Measurements from ENCODE around the gene GET3.
"Not testable (repeated sequence)": the region's sequence is repeated elsewhere in the genome, so short reads cannot be mapped to it uniquely, and the experiment has no call there.

Gene GET3

DNA sequence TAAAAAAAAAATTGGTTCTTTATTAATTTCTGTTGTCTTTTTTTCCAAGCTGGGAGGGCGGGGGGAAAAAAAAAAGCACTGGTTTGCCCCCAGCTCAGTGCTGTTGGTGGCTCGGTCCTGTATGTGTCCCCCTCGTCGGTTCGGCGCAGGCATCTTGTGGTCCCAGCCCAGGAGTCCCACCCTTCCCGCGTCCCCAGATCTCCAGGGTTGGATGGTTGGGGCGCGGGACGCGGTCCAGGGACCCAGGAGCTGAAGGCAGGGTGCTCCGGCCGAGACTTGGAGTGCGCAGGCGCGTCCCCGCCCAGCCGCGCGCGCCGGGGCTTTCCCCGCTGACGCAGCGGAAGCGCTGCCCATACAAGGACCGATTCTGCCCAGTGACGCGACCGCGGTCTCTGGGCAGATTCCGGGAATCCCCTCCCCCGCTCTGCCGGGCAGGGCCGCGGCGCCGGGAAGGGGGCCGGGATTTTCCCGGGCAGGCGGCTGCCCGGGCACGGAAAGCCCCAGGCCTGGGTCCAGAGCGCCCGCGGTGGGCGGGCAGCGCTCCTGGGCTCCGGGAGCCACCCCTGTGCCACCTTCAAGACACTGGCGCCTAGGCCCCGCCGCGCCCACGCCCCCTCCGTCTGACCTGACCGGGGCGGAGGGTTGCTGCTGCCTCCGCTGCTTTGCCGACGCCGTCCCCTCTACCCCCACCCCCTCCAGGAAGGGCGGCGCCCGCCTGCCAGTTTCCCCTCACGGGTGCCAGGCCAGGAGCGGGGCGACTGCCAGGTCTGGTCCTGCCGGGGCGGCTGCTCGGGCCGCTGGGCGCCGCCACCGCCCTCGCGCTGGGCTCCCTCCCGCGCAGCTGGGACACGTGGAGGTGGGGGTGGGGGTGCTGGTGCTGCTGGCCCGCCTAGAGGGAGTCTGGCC, 56.2 kb downstream of the GET3 start:
- peak; percentile 94 for DNase-seq

DNA sequence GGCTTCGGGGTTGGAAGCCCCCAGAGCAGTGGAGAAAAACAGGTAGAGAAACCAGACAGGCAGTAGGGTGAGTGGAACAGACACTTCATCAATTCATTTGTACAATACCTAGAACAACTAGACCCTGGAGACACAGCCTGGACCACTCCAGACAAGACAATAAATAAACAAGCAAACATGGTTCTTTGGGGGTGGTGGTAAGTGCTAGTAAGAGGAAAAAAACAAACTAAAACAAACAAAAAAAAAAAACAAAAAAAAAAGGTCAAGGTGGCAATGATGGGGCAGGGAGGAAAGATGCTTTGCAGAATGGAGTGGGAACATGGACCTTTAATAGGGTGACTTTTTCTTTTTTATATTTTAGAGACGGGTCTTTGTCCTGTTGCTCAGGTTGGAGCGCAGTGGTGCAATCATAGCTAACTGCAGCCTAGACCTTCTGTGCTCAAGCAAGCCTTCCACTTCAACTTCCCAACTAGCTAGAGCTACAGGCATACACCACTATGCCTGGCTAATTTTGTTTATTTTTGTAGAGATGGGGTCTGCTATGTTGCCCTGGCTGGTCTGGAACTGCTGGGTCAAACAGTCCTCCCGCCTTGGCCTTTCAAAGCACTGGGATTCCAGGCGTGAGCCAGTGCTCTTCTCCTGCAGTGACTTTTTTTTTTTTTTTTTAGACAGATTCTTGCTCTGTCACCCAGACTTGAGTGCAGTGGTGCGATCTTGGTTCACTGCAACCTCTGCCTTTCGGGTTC, 57.1 kb downstream of the GET3 start:
- no peak for DNase-seq

DNA sequence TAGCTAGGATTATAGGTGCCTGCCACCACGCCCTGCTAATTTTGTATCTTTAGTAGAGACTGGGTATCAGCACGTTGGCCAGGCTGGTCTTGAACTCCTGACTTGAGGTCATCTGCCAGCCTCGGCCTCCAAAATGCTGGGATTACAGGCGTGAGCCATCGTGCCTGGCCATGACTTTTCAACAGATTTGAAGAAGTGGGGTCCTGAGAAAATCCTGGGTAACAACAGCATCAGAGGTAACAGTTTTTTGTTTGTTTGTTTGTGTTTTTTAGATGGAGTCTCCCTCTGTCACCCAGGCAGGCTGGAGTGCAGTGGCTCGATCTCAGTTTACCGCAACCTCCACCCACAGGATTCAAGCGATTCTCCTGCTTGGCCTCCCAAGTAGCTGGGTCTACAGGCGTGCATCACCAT, 57.7 kb downstream of the GET3 start:
- DNase-seq: peak; percentile 19

DNA sequence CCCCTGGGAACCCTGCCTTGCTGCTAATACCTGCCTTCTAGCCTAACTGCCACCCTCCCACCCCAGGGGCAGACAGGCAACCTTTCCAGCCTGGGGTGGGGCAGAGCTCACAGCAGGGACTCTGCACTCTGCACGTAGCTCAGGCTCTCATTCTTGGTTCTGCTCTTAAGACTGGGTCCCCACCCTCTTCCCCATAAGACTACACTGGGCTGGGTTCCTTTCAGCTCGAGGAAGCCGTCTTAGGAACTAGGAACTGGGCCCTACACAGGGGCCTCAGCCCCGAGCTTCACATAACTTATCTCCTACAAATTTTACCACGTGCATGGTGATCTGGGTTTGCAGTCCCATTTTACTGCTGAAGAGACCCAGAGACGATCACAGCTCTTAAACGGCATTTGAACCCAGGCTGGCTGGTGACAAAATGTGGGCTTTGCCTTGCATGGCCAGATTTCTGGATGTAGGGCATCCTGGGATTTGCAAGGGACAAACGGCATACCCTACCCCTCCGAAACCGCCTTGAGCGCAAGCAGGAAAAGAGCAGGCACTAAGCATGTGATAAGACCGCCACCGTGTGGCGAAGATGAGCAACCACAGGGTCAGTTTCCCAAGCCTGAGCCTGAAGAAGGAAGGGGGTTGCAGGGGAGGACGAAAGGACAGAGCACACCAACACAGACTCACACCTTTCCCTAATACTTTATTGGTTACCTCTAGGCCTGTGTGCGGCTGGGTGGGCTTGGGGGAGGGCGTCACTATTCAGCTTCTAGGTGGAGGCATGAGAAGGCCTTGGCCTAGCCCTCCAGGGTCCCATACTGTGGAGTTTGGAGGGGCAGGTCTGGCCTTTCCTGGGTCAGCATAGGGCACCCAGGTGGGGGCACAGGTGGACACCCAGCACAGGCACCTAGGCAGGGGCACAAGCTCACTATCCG, 59.1 kb downstream of the GET3 start:
- peak; percentile 88 for DNase-seq

DNA sequence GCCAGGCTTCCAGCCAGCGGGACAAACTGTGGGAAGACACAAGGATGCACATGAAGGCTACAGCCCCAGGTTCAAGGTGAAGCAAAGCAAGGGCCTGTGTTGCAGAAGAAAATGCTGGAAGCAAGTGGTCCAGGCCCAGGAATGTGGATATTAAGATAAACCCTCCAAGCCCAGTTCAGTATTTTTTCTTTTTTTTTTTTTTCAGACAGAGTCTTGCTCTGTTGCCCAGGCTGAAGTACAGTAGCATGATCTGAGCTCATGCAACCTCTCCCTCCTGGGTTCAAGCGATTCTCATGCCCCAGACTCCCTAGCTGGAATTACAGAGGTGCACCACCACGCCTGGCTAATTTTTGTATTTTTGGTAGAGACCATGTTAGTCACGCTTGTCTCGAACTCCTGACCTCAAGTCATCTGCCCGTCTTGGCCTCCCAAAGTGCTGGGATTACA, 59.9 kb downstream of the GET3 start:
- peak; percentile 32 for DNase-seq

DNA sequence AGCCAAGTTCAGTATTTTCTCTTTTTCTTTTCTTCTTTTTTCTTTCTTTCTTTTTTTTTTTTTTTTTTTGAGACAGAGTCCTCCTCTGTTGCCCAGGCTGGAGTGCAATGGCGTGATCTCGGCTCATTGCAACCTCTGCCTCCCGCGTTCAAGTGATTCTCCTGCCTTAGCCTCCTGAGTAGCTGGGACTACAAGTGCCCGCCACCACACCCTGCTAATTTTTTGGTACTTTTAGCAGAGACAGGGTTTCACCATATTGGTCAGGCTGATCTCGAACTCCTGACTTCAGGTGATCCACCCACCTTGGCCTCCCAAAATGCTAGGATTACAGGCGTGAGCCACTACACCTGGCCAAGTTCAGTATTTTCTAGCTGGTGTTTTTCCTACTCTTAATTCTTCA, 60.3 kb downstream of the GET3 start:
- not testable (repeated sequence) for DNase-seq
